ENCODE data around the gene RAET1E. TPM values are rescaled to one million over a fixed set of nuclear protein-coding genes. Genes with fewer than 3 reads are reported as not detected.
"Not testable (repeated sequence)": the region's sequence is repeated elsewhere in the genome, so short reads cannot be mapped to it uniquely, and the experiment has no call there.

The RAET1E gene
- polyA plus RNA-seq, 4 donors: 0.13 TPM; not detected in 3

DNA sequence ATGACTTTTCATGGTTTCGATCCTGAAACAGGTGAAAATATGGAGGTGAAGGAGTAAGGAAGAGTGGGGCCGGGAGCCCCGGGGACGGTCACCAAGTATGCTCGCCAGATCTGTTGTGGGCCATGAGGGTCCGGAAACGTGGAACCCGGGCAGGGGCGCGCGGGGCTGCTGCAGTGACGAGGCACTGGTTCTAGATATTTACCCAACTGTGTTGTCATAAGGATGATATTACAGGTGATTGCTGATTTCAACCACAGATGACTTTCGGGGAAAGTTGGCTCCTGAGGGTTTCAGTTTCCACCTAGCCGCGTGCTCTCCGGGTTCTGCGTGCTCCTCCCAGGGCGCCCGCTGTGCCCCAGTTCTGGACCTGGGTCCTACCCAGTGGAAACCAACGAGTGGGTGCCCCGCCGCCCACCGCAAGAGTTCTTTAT, 12.8 kb upstream of the RAET1E start:
- H3K4me1 ChIP-seq (ENCODE audit: control insufficient read depth in 3 of 3, insufficient read depth in 2 of 3, low read depth in 1 of 3, low read length in 2 of 3): no peaks in the 10 kb centered on the region
- H3K27ac ChIP-seq (ENCODE audit: low read depth in 1 of 3, low read length in 2 of 3): no peak overlapping the region
- H3K27me3 ChIP-seq (ENCODE audit: control insufficient read depth in 3 of 3, insufficient read depth in 3 of 3, low read length in 3 of 3): no peaks in the 10 kb centered on the region
- WGBS, 3 donors: 91 to 95% (median 94%) methylated on average over 23 of the region's 23 CpGs
- peaks cover 0 to 9% of the 10 kb centered on the region in 2 donors for H3K9me3 ChIP-seq (ENCODE audit: control insufficient read depth in 2 of 2, insufficient read depth in 1 of 2, low read depth in 1 of 2, low read length in 1 of 2)
- H3K4me3 ChIP-seq (ENCODE audit: low read depth in 1 of 3, low read length in 3 of 3): no peak overlapping the region
- no peaks in the 10 kb centered on the region for H3K36me3 ChIP-seq (ENCODE audit: control insufficient read depth in 3 of 3, insufficient read depth in 2 of 3, low read depth in 1 of 3, low read length in 3 of 3)
- no peak for DNase-seq
- FAIRE-seq: no peak

DNA sequence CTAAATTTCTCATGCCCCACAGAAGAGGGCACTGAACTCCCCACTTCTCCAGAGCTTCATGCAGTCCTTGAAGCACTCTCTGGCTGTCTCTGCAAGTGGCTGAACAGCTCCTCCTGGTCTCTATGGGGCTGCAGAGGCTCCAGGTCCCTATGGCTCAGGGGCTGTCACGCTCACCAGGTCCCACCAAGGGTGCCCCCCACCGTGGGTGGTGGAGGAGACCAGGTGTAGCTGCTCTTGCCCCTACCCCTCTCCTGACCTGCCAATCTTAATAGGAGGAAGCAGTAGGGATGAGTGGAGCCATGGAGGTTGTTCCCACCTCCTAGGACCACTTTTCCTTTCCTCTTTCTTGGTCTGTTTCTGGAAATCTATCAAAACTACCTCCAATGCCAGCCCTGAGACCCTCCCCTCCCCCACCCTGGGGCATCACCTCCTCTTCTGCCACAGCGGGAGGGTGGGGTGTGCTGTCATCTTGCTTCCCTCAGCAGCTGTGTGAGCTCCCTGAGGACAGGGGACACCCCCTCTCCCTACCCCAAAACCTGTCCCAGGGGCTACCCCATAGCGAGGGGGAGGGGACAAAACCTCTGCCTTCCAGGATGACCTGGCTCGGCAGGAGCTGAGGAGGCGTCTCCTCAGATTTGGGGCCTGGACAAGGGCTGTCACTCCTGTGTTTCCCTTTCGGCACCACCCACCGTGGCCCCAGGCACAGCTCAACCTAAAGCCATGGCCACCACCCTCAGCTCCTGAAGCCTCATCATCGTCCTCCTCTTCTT, 12.0 kb upstream of the RAET1E start:
- Histone ChIP-seq H3K4me3 (ENCODE audit: low read depth in 1 of 3, low read length in 3 of 3) (no peak overlapping the region), H3K4me1 (ENCODE audit: control insufficient read depth in 3 of 3, insufficient read depth in 2 of 3, low read depth in 1 of 3, low read length in 2 of 3) (no peaks in the 10 kb centered on the region), H3K27ac (ENCODE audit: low read depth in 1 of 3, low read length in 2 of 3) (no peak overlapping the region), H3K9me3 (ENCODE audit: control insufficient read depth in 2 of 2, insufficient read depth in 1 of 2, low read depth in 1 of 2, low read length in 1 of 2) (peaks cover 0 to 9% of the 10 kb centered on the region in 2 donors), H3K27me3 (ENCODE audit: control insufficient read depth in 3 of 3, insufficient read depth in 3 of 3, low read length in 3 of 3) (no peaks in the 10 kb centered on the region), H3K36me3 (ENCODE audit: control insufficient read depth in 3 of 3, insufficient read depth in 2 of 3, low read depth in 1 of 3, low read length in 3 of 3) (no peaks in the 10 kb centered on the region)
- FAIRE-seq: no peak
- WGBS, 3 donors: 82 to 94% (median 87%) methylated on average over 9 of the region's 9 CpGs
- DNase-seq: no peak

DNA sequence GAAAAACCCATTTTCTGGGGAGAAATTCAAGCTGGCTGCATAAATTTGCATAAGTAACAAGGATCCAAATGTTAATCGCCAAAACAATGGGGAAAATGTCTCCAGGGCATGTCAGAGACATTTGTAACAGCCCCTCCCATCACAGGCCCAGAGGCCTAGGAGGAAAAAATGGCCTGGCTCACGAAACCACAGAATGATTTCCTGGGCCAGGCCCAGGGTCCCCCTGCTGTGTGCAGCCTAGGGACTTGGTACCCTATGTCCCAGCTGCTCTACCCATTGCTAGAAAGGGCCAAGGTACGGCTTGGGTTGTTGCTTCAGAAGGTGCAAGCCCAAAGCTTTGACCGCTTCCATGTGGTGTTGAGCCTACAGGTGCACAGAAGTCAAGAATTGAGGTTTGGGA, 10.6 kb upstream of the RAET1E start:
- not testable (repeated sequence) for H3K27ac ChIP-seq (ENCODE audit: low read depth in 1 of 3, low read length in 2 of 3); H3K9me3 ChIP-seq (ENCODE audit: control insufficient read depth in 2 of 2, insufficient read depth in 1 of 2, low read depth in 1 of 2, low read length in 1 of 2); H3K4me3 ChIP-seq (ENCODE audit: low read depth in 1 of 3, low read length in 3 of 3); FAIRE-seq; H3K27me3 ChIP-seq (ENCODE audit: control insufficient read depth in 3 of 3, insufficient read depth in 3 of 3, low read length in 3 of 3); H3K36me3 ChIP-seq (ENCODE audit: control insufficient read depth in 3 of 3, insufficient read depth in 2 of 3, low read depth in 1 of 3, low read length in 3 of 3); DNase-seq; H3K4me1 ChIP-seq (ENCODE audit: control insufficient read depth in 3 of 3, insufficient read depth in 2 of 3, low read depth in 1 of 3, low read length in 2 of 3)
- WGBS, 3 donors: 72 to 76% (median 72%) methylated on average over 4 of the region's 4 CpGs

DNA sequence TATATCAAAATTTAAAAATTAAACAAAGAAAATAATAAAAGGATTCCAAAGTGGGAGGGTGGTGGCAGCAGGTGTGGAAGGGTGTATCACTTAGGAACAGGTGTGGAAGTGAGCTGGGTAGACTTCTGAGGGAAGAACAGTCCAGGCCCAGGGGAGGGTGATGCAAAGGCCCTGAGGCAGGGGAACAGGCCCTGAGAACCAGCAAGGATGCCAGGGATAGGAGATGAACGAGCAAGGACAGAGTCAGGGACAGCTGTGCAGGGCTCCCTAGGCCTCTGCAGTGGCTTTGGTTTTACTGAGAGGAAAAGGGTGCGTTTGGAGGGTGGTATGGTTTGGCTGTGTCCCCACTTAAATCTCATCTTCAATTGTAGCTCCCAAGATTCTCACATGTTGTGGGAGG, 9.4 kb upstream of the RAET1E start:
- Histone ChIP-seq H3K4me1 (ENCODE audit: control insufficient read depth in 3 of 3, insufficient read depth in 2 of 3, low read depth in 1 of 3, low read length in 2 of 3) (no peaks in the 10 kb centered on the region), H3K27me3 (ENCODE audit: control insufficient read depth in 3 of 3, insufficient read depth in 3 of 3, low read length in 3 of 3) (no peaks in the 10 kb centered on the region), H3K36me3 (ENCODE audit: control insufficient read depth in 3 of 3, insufficient read depth in 2 of 3, low read depth in 1 of 3, low read length in 3 of 3) (no peaks in the 10 kb centered on the region), H3K9me3 (ENCODE audit: control insufficient read depth in 2 of 2, insufficient read depth in 1 of 2, low read depth in 1 of 2, low read length in 1 of 2) (peaks cover 0 to 9% of the 10 kb centered on the region in 2 donors), H3K4me3 (ENCODE audit: low read depth in 1 of 3, low read length in 3 of 3) (no peak overlapping the region), H3K27ac (ENCODE audit: low read depth in 1 of 3, low read length in 2 of 3) (no peak overlapping the region)
- no peak for FAIRE-seq
- 73 to 85% (median 80%) methylated on average over 2 of the region's 2 CpGs for WGBS, 3 donors
- no peak for DNase-seq

DNA sequence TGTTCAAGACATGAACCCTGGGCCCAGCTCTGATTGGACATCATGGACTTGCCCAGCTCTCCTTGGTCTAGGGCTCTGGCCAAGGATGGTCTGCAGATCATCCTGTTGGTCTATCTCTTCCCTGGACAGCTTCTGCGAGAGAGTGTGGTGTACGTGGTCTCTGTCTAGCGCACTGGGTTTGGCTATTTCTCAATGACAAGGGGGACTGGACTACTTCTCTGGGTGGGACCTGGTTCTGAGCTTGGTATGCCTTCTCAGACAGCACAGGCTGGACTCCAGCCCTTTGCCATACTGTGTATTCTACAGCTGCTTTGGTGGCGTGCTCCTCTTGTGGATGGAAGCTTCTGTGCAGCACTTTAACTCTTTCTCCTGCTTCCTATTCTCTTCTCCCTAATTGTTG, 8.5 kb upstream of the RAET1E start:
- Histone ChIP-seq H3K27ac (ENCODE audit: low read depth in 1 of 3, low read length in 2 of 3) (no peak overlapping the region), H3K36me3 (ENCODE audit: control insufficient read depth in 3 of 3, insufficient read depth in 2 of 3, low read depth in 1 of 3, low read length in 3 of 3) (no peaks in the 10 kb centered on the region), H3K4me3 (ENCODE audit: low read depth in 1 of 3, low read length in 3 of 3) (no peak overlapping the region), H3K27me3 (ENCODE audit: control insufficient read depth in 3 of 3, insufficient read depth in 3 of 3, low read length in 3 of 3) (no peaks in the 10 kb centered on the region), H3K4me1 (ENCODE audit: control insufficient read depth in 3 of 3, insufficient read depth in 2 of 3, low read depth in 1 of 3, low read length in 2 of 3) (no peaks in the 10 kb centered on the region), H3K9me3 (ENCODE audit: control insufficient read depth in 2 of 2, insufficient read depth in 1 of 2, low read depth in 1 of 2, low read length in 1 of 2) (peaks cover 0 to 9% of the 10 kb centered on the region in 2 donors)
- 94 to 97% (median 97%) methylated on average over 4 of the region's 4 CpGs for WGBS, 3 donors
- DNase-seq (no peak), FAIRE-seq (no peak)

GRCh38 chr6:149905911-149906371, 8.0 kb upstream of the RAET1E start:
- WGBS, 3 donors: 76 to 88% (median 79%) methylated on average over 6 of the region's 6 CpGs
- no peak for FAIRE-seq
- H3K36me3 ChIP-seq (ENCODE audit: control insufficient read depth in 3 of 3, insufficient read depth in 2 of 3, low read depth in 1 of 3, low read length in 3 of 3): no peaks in the 10 kb centered on the region

DNA sequence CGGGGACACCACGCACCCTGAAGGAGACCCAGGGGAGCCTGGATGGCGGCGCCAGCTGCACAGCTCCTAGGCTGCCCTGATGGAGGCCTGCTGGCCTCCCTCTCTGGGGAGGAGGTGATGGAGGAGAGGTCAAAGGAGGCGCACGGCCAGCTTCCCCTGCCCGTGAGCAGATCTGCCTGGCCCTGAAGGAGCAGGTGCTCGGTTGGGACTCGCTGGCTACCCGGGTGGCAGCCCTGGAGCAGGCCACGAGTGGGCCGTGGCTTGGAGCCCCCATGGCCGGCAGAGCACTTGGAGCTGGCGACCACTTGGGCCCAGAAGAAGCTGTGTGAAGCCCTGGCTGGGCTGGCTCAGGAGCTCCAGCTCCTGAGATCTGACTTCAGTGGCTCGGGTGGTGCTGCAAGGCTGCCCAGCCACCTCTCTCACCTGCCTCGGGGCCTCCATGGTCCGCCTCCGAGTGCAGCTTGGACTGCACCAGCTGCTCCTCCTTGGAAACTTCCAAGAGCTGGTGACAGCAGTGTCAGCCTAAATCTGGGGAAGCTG, 7.5 kb upstream of the RAET1E start:
- Histone ChIP-seq H3K27ac (ENCODE audit: low read depth in 1 of 3, low read length in 2 of 3) (no peak overlapping the region), H3K4me3 (ENCODE audit: low read depth in 1 of 3, low read length in 3 of 3) (no peak overlapping the region), H3K4me1 (ENCODE audit: control insufficient read depth in 3 of 3, insufficient read depth in 2 of 3, low read depth in 1 of 3, low read length in 2 of 3) (no peaks in the 10 kb centered on the region), H3K36me3 (ENCODE audit: control insufficient read depth in 3 of 3, insufficient read depth in 2 of 3, low read depth in 1 of 3, low read length in 3 of 3) (no peaks in the 10 kb centered on the region), H3K27me3 (ENCODE audit: control insufficient read depth in 3 of 3, insufficient read depth in 3 of 3, low read length in 3 of 3) (no peaks in the 10 kb centered on the region), H3K9me3 (ENCODE audit: control insufficient read depth in 2 of 2, insufficient read depth in 1 of 2, low read depth in 1 of 2, low read length in 1 of 2) (peaks cover 0 to 9% of the 10 kb centered on the region in 2 donors)
- FAIRE-seq: no peak
- 89 to 94% (median 91%) methylated on average over 18 of the region's 18 CpGs for WGBS, 3 donors
- no peak for DNase-seq

More at GRCh38 chr6:149905911-149906371, 8.0 kb upstream of the RAET1E start:
- no peak overlapping the region for H3K27ac ChIP-seq (ENCODE audit: low read depth in 1 of 3, low read length in 2 of 3)
- peaks cover 0 to 9% of the 10 kb centered on the region in 2 donors for H3K9me3 ChIP-seq (ENCODE audit: control insufficient read depth in 2 of 2, insufficient read depth in 1 of 2, low read depth in 1 of 2, low read length in 1 of 2)
- H3K27me3 ChIP-seq (ENCODE audit: control insufficient read depth in 3 of 3, insufficient read depth in 3 of 3, low read length in 3 of 3): no peaks in the 10 kb centered on the region
- H3K4me1 ChIP-seq (ENCODE audit: control insufficient read depth in 3 of 3, insufficient read depth in 2 of 3, low read depth in 1 of 3, low read length in 2 of 3): no peaks in the 10 kb centered on the region
- H3K4me3 ChIP-seq (ENCODE audit: low read depth in 1 of 3, low read length in 3 of 3): no peak overlapping the region
- DNase-seq: no peak

- 86 to 91% (median 87%) methylated on average over 13 of the region's 13 CpGs for WGBS, 3 donors
- Histone ChIP-seq H3K4me3 (ENCODE audit: low read depth in 1 of 3, low read length in 3 of 3) (no peak overlapping the region), H3K9me3 (ENCODE audit: control insufficient read depth in 2 of 2, insufficient read depth in 1 of 2, low read depth in 1 of 2, low read length in 1 of 2) (peaks cover 0 to 9% of the 10 kb centered on the region in 2 donors), H3K27ac (ENCODE audit: low read depth in 1 of 3, low read length in 2 of 3) (no peak overlapping the region), H3K27me3 (ENCODE audit: control insufficient read depth in 3 of 3, insufficient read depth in 3 of 3, low read length in 3 of 3) (no peaks in the 10 kb centered on the region), H3K36me3 (ENCODE audit: control insufficient read depth in 3 of 3, insufficient read depth in 2 of 3, low read depth in 1 of 3, low read length in 3 of 3) (no peaks in the 10 kb centered on the region), H3K4me1 (ENCODE audit: control insufficient read depth in 3 of 3, insufficient read depth in 2 of 3, low read depth in 1 of 3, low read length in 2 of 3) (no peaks in the 10 kb centered on the region)
- no peak for FAIRE-seq
- DNase-seq: no peak
Observed at GRCh38 chr6:149904661-149905370, 6.9 kb upstream of the RAET1E start.

Measured in small intestine (tissue), 7 donors.